K562 (cell line): ENCODE data around the gene IL26. TPM values are rescaled to one million over a fixed set of nuclear protein-coding genes. Genes with fewer than 3 reads are reported as not detected.

Experiments used
- ATAC-seq: fragments of 200-7000 bp; cut with Tn5 transposase; 3 replicates; pipeline ENCODE4 v1.9.1; 2020; ENCODE audit warnings: moderate library complexity
- BruUV-seq: library from RNA; stranded (reverse); fragments of 400-500 nt; replicated peaks from 2 replicates; lab custom pipeline; 2021; lab: Mats Ljungman, UMichigan
- CTCF ChIA-PET: fragments of 300-600 bp; formaldehyde crosslinking; extraction: SDS; loops from one replicate; lab custom pipeline; 2021; ENCODE audit warnings: low intra/inter-chr PET ratio; lab: Yijun Ruan, JAX
- POLR2A ChIA-PET: fragments of 300-600, 350-650 bp; sonication (Branson Sonifier 250); formaldehyde crosslinking; extraction: SDS; loops from one replicate; lab custom pipeline; 2021; ENCODE audit warnings: antibody characterized with exemption, inconsistent platforms; lab: Yijun Ruan, JAX
- DNase-seq, 4 experiments: peaks; one replicate each; pipeline versions ENCODE4 v3.0.0 to v3.0.0-alpha.2; 2011 to 2018; ENCODE audit warnings: low spot score in 3 of 4, mixed read lengths in 3 of 4; ENCODE audit errors: extremely low read depth in 1 of 4
- FAIRE-seq: peaks from 2 replicates; lab custom pipeline; 2011; peaks lifted over from hg19 to GRCh38; lab: Jason Lieb, UNC
- H2AFZ ChIP-seq: 2 replicates; pipeline ENCODE4 v1.6.0; 2011; ENCODE audit warnings: low read depth, low read length, control low read depth, inconsistent platforms
- H3K27ac ChIP-seq: fragments of 200-600 bp; 3 replicates; pipeline ENCODE4 v1.8.0; 2011; ENCODE audit warnings: low read depth, mild to moderate bottlenecking, control low read depth, inconsistent platforms, low read length, moderate library complexity, mixed read lengths; ENCODE audit errors: extremely low read depth
- H3K27me3 ChIP-seq, 2 experiments: fragments of 300-600 bp in 1 of 2; 2 replicates in 1 of 2; 3 replicates in 1 of 2; pipeline versions ENCODE4 v1.6.0 to v1.8.0; 2011; ENCODE audit warnings: inconsistent platforms in 2 of 2, low read length in 2 of 2, mild to moderate bottlenecking in 1 of 2, mixed read lengths in 1 of 2, moderate library complexity in 1 of 2; ENCODE audit not compliant: control insufficient read depth in 2 of 2, insufficient read depth in 2 of 2
- H3K36me3 ChIP-seq: fragments of 300-600 bp; 3 replicates; pipeline ENCODE4 v1.8.0; 2011; ENCODE audit warnings: mild to moderate bottlenecking, low read length, inconsistent platforms; ENCODE audit not compliant: control insufficient read depth, insufficient read depth
- H3K4me1 ChIP-seq, 2 experiments: fragments of 200-600 bp in 1 of 2; replicated peaks in 1 of 2; 2 replicates in 1 of 2; 3 replicates in 1 of 2; pipeline versions ENCODE4 v1.5.1 to v1.8.0; 2011; ENCODE audit warnings: inconsistent platforms in 2 of 2, low read length in 2 of 2, mild to moderate bottlenecking in 1 of 2, mixed read lengths in 1 of 2, moderate library complexity in 1 of 2; ENCODE audit not compliant: control insufficient read depth in 2 of 2, insufficient read depth in 2 of 2
- H3K4me2 ChIP-seq: 2 replicates; pipeline ENCODE4 v1.6.1; 2011; ENCODE audit warnings: low read length, control low read depth, inconsistent platforms, mixed read lengths; ENCODE audit not compliant: insufficient read depth
- H3K4me3 ChIP-seq: fragments of 200-600 bp; sonication (generic), shearing (Covaris generic); 2 replicates; pipeline ENCODE4 v1.5.1; 2016; ENCODE audit warnings: control low read depth, inconsistent platforms
- H3K79me2 ChIP-seq: fragments of 200-600 bp; 3 replicates; pipeline ENCODE4 v1.8.0; 2011; ENCODE audit warnings: low read length, inconsistent platforms; ENCODE audit not compliant: control insufficient read depth, insufficient read depth
- H3K9ac ChIP-seq, 2 experiments: 2 replicates each; pipeline versions ENCODE4 v1.6.0 to v1.6.1; 2011; ENCODE audit warnings: low read depth in 2 of 2, low read length in 2 of 2, control low read depth in 1 of 2, inconsistent platforms in 1 of 2, mild to moderate bottlenecking in 1 of 2, mixed read lengths in 1 of 2; ENCODE audit not compliant: insufficient read depth in 1 of 2
- H3K9me1 ChIP-seq: one replicate; pipeline ENCODE4 v1.6.0; 2011; ENCODE audit warnings: inconsistent platforms, mild to moderate bottlenecking, low read length, moderate library complexity; ENCODE audit not compliant: control insufficient read depth, insufficient read depth
- H3K9me3 ChIP-seq: replicated peaks from 2 replicates; pipeline ENCODE4 v1.5.1; 2011; ENCODE audit warnings: low read depth, low read length, inconsistent platforms; ENCODE audit not compliant: control insufficient read depth, insufficient read depth
- H4K20me1 ChIP-seq: replicated peaks from 2 replicates; pipeline ENCODE4 v1.6.1; 2011; ENCODE audit warnings: low read length, inconsistent platforms, mixed read lengths; ENCODE audit not compliant: control insufficient read depth, insufficient read depth
- C11orf30 ChIP-seq: fragments of 450-650 bp; IDR thresholded peaks from 2 replicates; pipeline ENCODE4 v1.6.1; 2016; ENCODE audit warnings: low read depth, mild to moderate bottlenecking
- EP400 ChIP-seq: fragments of 450-650 bp; IDR thresholded peaks from 2 replicates; pipeline ENCODE4 v1.6.1; 2017; ENCODE audit warnings: antibody characterized with exemption, mild to moderate bottlenecking, moderate library complexity
- ESRRA ChIP-seq: fragments of 450-650 bp; IDR thresholded peaks from 2 replicates; pipeline ENCODE4 v1.6.1; 2014; ENCODE audit warnings: low read depth, mild to moderate bottlenecking, moderate library complexity, borderline replicate concordance
- FOXK2 ChIP-seq, 2 experiments: fragments of 450-650 bp; IDR thresholded peaks in 1 of 2; conservative IDR thresholded peaks in 1 of 2; 2 replicates each; pipeline ENCODE4 v1.6.1; 2016; ENCODE audit warnings: low read depth in 2 of 2, mild to moderate bottlenecking in 1 of 2
- MAFF ChIP-seq: IDR thresholded peaks from 2 replicates; pipeline ENCODE4 v1.6.1; 2012; ENCODE audit warnings: low read length, improper control_type of control experiment
- MAFG ChIP-seq: fragments of 450-650 bp; conservative IDR thresholded peaks from 2 replicates; pipeline ENCODE4 v1.6.1; 2016; ENCODE audit warnings: missing genetic modification characterization, missing compliant biosample characterization
- MBD2 ChIP-seq: sonication (generic); IDR thresholded peaks from 2 replicates; pipeline ENCODE4 v1.6.1; 2016; ENCODE audit warnings: low read depth, borderline replicate concordance
- MITF ChIP-seq: IDR thresholded peaks from 2 replicates; pipeline ENCODE4 v1.6.1; 2014; ENCODE audit warnings: antibody characterized with exemption
- MTA3 ChIP-seq: fragments of 450-650 bp; formaldehyde crosslinking; IDR thresholded peaks from 2 replicates; pipeline ENCODE4 v1.6.1; 2017; ENCODE audit warnings: mild to moderate bottlenecking, borderline replicate concordance
- PHF8 ChIP-seq: fragments of 200-600 bp; sonication (generic); IDR thresholded peaks from 2 replicates; pipeline ENCODE4 v1.6.1; 2012; ENCODE audit warnings: mixed run types, mild to moderate bottlenecking, inconsistent platforms, low read length, moderate library complexity, borderline replicate concordance
- POLR2H ChIP-seq: IDR thresholded peaks from 2 replicates; pipeline ENCODE4 v1.6.1; 2016; ENCODE audit warnings: missing genetic modification characterization, low read depth, mild to moderate bottlenecking, control low read depth, missing compliant biosample characterization, moderate library complexity
- TCF7 ChIP-seq: sonication (generic); IDR thresholded peaks from 2 replicates; pipeline ENCODE4 v1.6.1; 2016; ENCODE audit warnings: antibody characterized with exemption, borderline replicate concordance
- THAP7 ChIP-seq: fragments of 250-450 bp; sonication (Bioruptor Pico); IDR thresholded peaks from 2 replicates; pipeline ENCODE4 v1.5.0; 2021
- ZNF212 ChIP-seq: fragments of 450-650 bp; formaldehyde crosslinking; IDR thresholded peaks from 2 replicates; pipeline ENCODE4 v1.4.0; 2020; ENCODE audit warnings: mild to moderate bottlenecking
- ZNF316 ChIP-seq: fragments of 450-650 bp; IDR thresholded peaks from 2 replicates; pipeline ENCODE4 v1.6.1; 2016
- in situ Hi-C: fragments of 300-500 bp; cut with MboI; formaldehyde crosslinking; loops from 4 replicates; pipeline ENCODE4 v1.15.0; 2018; ENCODE audit warnings: inconsistent platforms, mixed read lengths
- intact Hi-C: fragments of 100-400 bp; cut with micrococcal nuclease; formaldehyde crosslinking; loops from 2 replicates; pipeline ENCODE4 v1.14.2; 2022
- polyA plus RNA-seq, 8 experiments: library from polyadenylated mRNA; depleted of rRNA in 4 of 8; stranded (reverse) in 5 of 8; unstranded in 3 of 8; fragments of >200 nt; fragmentation: Nextera tagmentation in 2 of 8; fragmentation: Illumina TruSeq in 1 of 8; extraction: Ambion mirVana in 2 of 8; extraction: Trizol in 1 of 8; gene quantifications; 2 replicates each; pipeline versions ENCODE4 v1.2.1 to v1.2.3, GENCODE V29; 2011 to 2014; ENCODE audit warnings: inconsistent platforms in 1 of 8, missing spikeins in 1 of 8
- total RNA-seq, 7 experiments: library from RNA; depleted of rRNA in 6 of 7; stranded (reverse); fragments of >200 nt in 6 of 7; fragmentation: Illumina TruSeq in 2 of 7; extraction: Trizol in 2 of 7; gene quantifications; 2 replicates each; pipeline versions ENCODE4 v1.2.1 to v1.2.3, GENCODE V29; 2011 to 2021; ENCODE audit warnings: low replicate concordance in 1 of 7

The IL26 gene
- total and polyA plus RNA-seq, 9 of the 15 experiments (the other 6 are each of a cell fraction or from before 2014, with no cell fraction given), result not detected

GRCh38 chr12:68250454-68250853 is 24.8 kb upstream of the IL26 start (continued):
- no peak for TF ChIP-seq PHF8
- TF ChIP-seq FOXK2 (conservative IDR thresholded peaks at IDR 0.05 in 1 of 2, IDR thresholded peaks at IDR 0.05 in 1 of 2; ENCODE audit: low read depth in 2 of 2), result no peak
- no peak for TF ChIP-seq EP400
- no peak for TF ChIP-seq MITF
- TF ChIP-seq MTA3, result no peak
- TF ChIP-seq MBD2, result no peak
- no peak for TF ChIP-seq ZNF212 (CRISPR knock-in tag)

- in situ Hi-C loops, result no loop called here
- Histone ChIP-seq H3K9me3 (no peaks in the 10 kb centered on the region), H3K4me1 (no peaks in the 10 kb centered on the region; a peak in 1 of 5 replicates), H3K4me3 (no peak overlapping the region), H4K20me1 (no peaks in the 10 kb centered on the region), H3K27me3 (peaks cover 13 to 27% of the 10 kb centered on the region in 2 experiments; a peak in 3 of 5 replicates), H3K9me1 (no peaks in the 10 kb centered on the region), H3K4me2 (no peak overlapping the region), H3K27ac (no peak overlapping the region), H2AFZ (no peak overlapping the region), H3K79me2 (no peaks in the 10 kb centered on the region), H3K36me3 (no peaks in the 10 kb centered on the region), H3K9ac (no peak overlapping the region)
- no peak for DNase-seq
- no peak for TF ChIP-seq TCF7
- TF ChIP-seq ZNF316, result peak; percentile 78
- peak; percentile 57 for TF ChIP-seq MAFG (tag)
- TF ChIP-seq POLR2H (tag), result no peak
- peak; percentile 12; the same call in 1 of the 2 replicates for TF ChIP-seq MAFF
- no peak for TF ChIP-seq ESRRA
- TF ChIP-seq THAP7 (CRISPR knock-in tag), result no peak
- TF ChIP-seq C11orf30, result peak; percentile 48; the same call in 1 of the 2 replicates
- intact Hi-C loops, result no loop called here
- no peak for ATAC-seq
- no peak for FAIRE-seq
- no TSS peak for BruUV-seq
- CTCF ChIA-PET, result no interaction called here
- POLR2A ChIA-PET, result interaction anchor here (1.6 kb wide), 1 partner anchor 9 kb away, joined by 6 read pairs; no protein-coding TSS in a partner anchor
These were observed 22.2 kb upstream of the IL26 start for GRCh38 chr12:68247785-68248184.
